Thoracic aorta (tissue), 2 donors: Measurements from ENCODE around the gene FHIT. TPM values are rescaled to one million over a fixed set of nuclear protein-coding genes. Genes with fewer than 3 reads are reported as not detected.

Experiments used
- ATAC-seq: fragments of 150-250 bp; one replicate; pipeline ENCODE4 v1.8.0; 2017; ENCODE audit warnings: low read depth; ENCODE audit not compliant: insufficient number of reproducible peaks, low FRiP score
- DNase-seq: peaks from one replicate; pipeline ENCODE4 v3.0.0-alpha.2; 2020; ENCODE audit warnings: low spot score
- H3K27ac ChIP-seq, 2 donors: fragments of 200-600 bp; sonication (generic); 1 replicate in 1 of 2; 2 replicates in 1 of 2; pipeline ENCODE4 v1.5.1; 2016; ENCODE audit warnings: mild to moderate bottlenecking in 2 of 2, moderate library complexity in 2 of 2
- H3K27me3 ChIP-seq: fragments of 200-600 bp; sonication (generic); replicated peaks from 2 replicates; pipeline ENCODE4 v1.6.0; 2016; ENCODE audit warnings: mild to moderate bottlenecking; ENCODE audit not compliant: insufficient read depth
- H3K36me3 ChIP-seq: fragments of 200-600 bp; sonication (generic); one replicate; pipeline ENCODE4 v1.5.1; 2016
- H3K4me1 ChIP-seq, 2 donors: fragments of 200-600 bp; sonication (generic); 1 replicate in 1 of 2; 2 replicates in 1 of 2; pipeline versions ENCODE4 v1.5.1 to v1.6.0; 2016; ENCODE audit warnings: low read depth in 2 of 2, mild to moderate bottlenecking in 1 of 2; ENCODE audit not compliant: control insufficient read depth in 1 of 2
- H3K4me3 ChIP-seq: fragments of 200-600 bp; sonication (generic); 2 replicates; pipeline ENCODE4 v1.5.1; 2016; ENCODE audit warnings: mild to moderate bottlenecking
- H3K9me3 ChIP-seq: fragments of 200-600 bp; sonication (generic); 2 replicates; pipeline ENCODE4 v1.5.1; 2016
- total RNA-seq, 2 donors: library from RNA; depleted of rRNA; stranded (reverse); fragments of >200 nt; gene quantifications; one replicate each; pipeline versions ENCODE4 v1.1.0 to v1.2.3, GENCODE V29; 2016
- TF ChIP-seq, protein P1 (sequence below): fragments of 200-600 bp; sonication (generic); IDR thresholded peaks from one replicate; pipeline ENCODE4 v1.5.1; 2019; ENCODE audit warnings: antibody characterized with exemption

FHIT gene
- total RNA-seq, 2 donors from 2014 or later, result 2.0 to 2.3 TPM

- no peaks in the 10 kb centered on the region for H3K9me3 ChIP-seq
- H3K27me3 ChIP-seq, result no peaks in the 10 kb centered on the region
- H3K4me3 ChIP-seq, result no peak overlapping the region
- H3K36me3 ChIP-seq, result no peaks in the 10 kb centered on the region
- H3K4me1 ChIP-seq, result no peaks in the 10 kb centered on the region
- TF ChIP-seq, protein P1, sequence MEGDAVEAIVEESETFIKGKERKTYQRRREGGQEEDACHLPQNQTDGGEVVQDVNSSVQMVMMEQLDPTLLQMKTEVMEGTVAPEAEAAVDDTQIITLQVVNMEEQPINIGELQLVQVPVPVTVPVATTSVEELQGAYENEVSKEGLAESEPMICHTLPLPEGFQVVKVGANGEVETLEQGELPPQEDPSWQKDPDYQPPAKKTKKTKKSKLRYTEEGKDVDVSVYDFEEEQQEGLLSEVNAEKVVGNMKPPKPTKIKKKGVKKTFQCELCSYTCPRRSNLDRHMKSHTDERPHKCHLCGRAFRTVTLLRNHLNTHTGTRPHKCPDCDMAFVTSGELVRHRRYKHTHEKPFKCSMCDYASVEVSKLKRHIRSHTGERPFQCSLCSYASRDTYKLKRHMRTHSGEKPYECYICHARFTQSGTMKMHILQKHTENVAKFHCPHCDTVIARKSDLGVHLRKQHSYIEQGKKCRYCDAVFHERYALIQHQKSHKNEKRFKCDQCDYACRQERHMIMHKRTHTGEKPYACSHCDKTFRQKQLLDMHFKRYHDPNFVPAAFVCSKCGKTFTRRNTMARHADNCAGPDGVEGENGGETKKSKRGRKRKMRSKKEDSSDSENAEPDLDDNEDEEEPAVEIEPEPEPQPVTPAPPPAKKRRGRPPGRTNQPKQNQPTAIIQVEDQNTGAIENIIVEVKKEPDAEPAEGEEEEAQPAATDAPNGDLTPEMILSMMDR, result no peak
- ATAC-seq (no peak), DNase-seq (no peak)
- no peak overlapping the region for H3K27ac ChIP-seq
These were observed 543.7 kb downstream of the FHIT start for GRCh38 chr3:60707452-60708020.

- H3K4me1 ChIP-seq, result no peaks in the 10 kb centered on the region
- no peaks in the 10 kb centered on the region for H3K36me3 ChIP-seq
- TF ChIP-seq, protein P1, result no peak
- ATAC-seq (no peak), DNase-seq (no peak)
- no peak overlapping the region for H3K27ac ChIP-seq
- no peak overlapping the region for H3K4me3 ChIP-seq
- no peaks in the 10 kb centered on the region for H3K27me3 ChIP-seq
- H3K9me3 ChIP-seq, result no peaks in the 10 kb centered on the region
These were observed 547.1 kb downstream of the FHIT start for GRCh38 chr3:60703956-60704736.

DNA sequence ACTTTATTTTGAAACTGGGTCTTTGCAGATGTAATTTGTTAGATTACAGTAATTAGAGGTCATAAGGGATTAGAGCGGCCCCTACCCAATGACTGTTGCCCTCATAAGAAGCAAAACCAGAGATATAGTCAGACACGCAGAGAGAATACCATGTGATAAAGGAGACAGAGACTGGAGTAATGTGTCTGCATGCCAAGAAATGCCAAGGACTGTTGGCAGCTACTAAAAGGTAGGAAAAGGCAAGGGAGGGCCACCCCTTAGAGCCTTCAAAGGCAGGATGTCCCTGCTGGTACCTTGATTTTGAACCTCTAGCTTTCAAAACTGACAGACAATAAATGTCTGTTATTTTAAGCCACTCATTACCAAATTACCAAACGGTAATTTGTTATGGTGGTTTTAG is 548.2 kb downstream of the FHIT start:
- H3K4me1 ChIP-seq, result no peaks in the 10 kb centered on the region
- H3K36me3 ChIP-seq, result no peaks in the 10 kb centered on the region
- H3K27ac ChIP-seq, result no peak overlapping the region
- H3K4me3 ChIP-seq, result no peak overlapping the region
- ATAC-seq (no peak), DNase-seq (no peak)
- no peaks in the 10 kb centered on the region for H3K9me3 ChIP-seq
- TF ChIP-seq, protein P1, result no peak
- no peaks in the 10 kb centered on the region for H3K27me3 ChIP-seq

DNA sequence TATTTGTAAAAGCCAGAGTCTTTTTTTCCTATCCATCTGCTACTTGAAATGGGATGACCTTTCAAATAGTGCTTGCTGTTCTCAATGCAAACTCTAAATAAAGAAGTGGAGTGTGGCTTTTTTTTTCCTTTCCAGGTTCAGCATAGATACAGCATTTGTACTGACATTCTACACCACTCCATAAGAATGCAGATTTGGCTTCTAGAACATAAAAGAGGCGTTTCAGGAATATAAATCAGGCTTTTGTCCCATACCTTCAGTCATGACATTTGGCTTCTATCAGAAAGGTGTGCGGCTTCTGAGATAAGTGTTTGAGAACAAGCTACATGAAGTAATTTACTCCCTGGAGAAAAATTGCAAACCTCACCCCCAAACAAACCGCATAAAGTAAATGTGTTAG is 553.1 kb downstream of the FHIT start:
- TF ChIP-seq, protein P1, result no peak
- H3K9me3 ChIP-seq, result no peaks in the 10 kb centered on the region

DNA sequence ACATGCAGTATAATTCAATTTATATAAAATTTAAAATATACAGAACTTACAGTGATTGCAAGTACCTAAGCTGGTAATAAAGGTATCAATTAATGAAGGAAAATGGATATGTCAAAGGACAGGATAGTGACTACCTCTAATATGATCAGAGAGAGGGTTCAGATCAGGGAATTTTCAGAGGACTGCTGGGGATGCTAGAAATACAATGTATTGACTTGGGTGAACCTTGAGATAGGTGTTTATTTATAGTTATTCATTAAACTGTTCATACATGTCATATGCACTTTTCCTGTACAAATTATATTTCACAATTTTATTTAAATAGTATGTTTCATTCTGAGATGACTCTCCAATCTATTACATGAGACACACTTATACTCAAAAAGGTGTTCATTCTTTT is 554.1 kb downstream of the FHIT start:
- Histone ChIP-seq H3K27ac (no peak overlapping the region), H3K36me3 (no peaks in the 10 kb centered on the region), H3K4me1 (no peaks in the 10 kb centered on the region), H3K27me3 (no peaks in the 10 kb centered on the region), H3K4me3 (no peak overlapping the region), H3K9me3 (no peaks in the 10 kb centered on the region)
- ATAC-seq (no peak), DNase-seq (no peak)
- TF ChIP-seq, protein P1, result no peak

More for the DNA sequence above, 553.1 kb downstream of the FHIT start:
- Histone ChIP-seq H3K36me3 (no peaks in the 10 kb centered on the region), H3K4me1 (no peaks in the 10 kb centered on the region), H3K4me3 (no peak overlapping the region), H3K27me3 (no peaks in the 10 kb centered on the region), H3K27ac (no peak overlapping the region)
- ATAC-seq (no peak), DNase-seq (no peak)
